HL-60 (cell line): ENCODE measurements around the gene COL4A2.

Experiments used
- DNase-seq, 2 experiments: peaks; one replicate each; pipeline ENCODE4 v3.0.0-alpha.2; 2010 to 2020; ENCODE audit warnings: low read depth in 1 of 2, low spot score in 1 of 2
- H3K27ac ChIP-seq: fragments of 250-450 bp; sonication (Bioruptor Pico); replicated peaks from 2 replicates; pipeline ENCODE4 v1.5.1; 2020; ENCODE audit warnings: mild to moderate bottlenecking, moderate library complexity
- H3K27me3 ChIP-seq: fragments of 250-450 bp; sonication (Bioruptor Pico); 2 replicates; pipeline ENCODE4 v1.5.1; 2021; ENCODE audit warnings: mild to moderate bottlenecking, moderate library complexity; ENCODE audit not compliant: insufficient read depth, poor library complexity, severe bottlenecking
- H3K4me3 ChIP-seq: replicated peaks from 2 replicates; pipeline ENCODE4 v1.5.1; 2011; ENCODE audit warnings: mild to moderate bottlenecking, control low read depth, low read length; ENCODE audit not compliant: insufficient read depth
- CTCF ChIP-seq: IDR thresholded peaks from one replicate; pipeline ENCODE4 v1.5.1; 2011; ENCODE audit warnings: low read length, control low read depth, inconsistent platforms; ENCODE audit not compliant: insufficient read depth
- GABPA ChIP-seq: IDR thresholded peaks from 2 replicates; pipeline ENCODE4 v1.6.1; 2012; ENCODE audit warnings: low read depth
- POLR2AphosphoS5 ChIP-seq: IDR thresholded peaks from 2 replicates; pipeline ENCODE4 v1.6.1; 2012; ENCODE audit warnings: low read depth
- SPI1 ChIP-seq: IDR thresholded peaks from 2 replicates; pipeline ENCODE4 v1.6.1; 2012; ENCODE audit warnings: low read depth, mild to moderate bottlenecking, borderline replicate concordance
- TF ChIP-seq, protein P1 (sequence below): IDR thresholded peaks from 2 replicates; pipeline ENCODE4 v1.6.1; 2012; ENCODE audit warnings: low read depth; ENCODE audit not compliant: insufficient replicate concordance

COL4A2 gene

DNA sequence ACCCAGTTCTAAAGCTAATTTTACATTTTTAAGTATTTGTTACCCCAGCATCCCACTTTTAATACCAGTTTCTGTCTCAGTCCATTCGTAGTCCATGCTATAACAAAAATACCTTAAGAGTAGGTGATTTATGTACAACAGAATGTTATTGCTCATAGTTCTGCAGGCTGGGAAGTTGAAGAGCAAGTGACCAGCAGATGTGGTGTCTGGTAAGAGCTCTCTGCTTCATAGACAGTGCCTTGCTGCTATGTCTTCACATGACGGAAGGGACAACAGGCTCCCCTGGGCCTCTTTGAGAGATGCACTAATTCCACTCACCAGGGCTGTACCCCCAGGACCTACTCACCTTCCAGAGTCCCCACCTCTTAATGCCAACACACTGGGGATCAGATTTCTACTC, 96.6 kb downstream of the COL4A2 start:
- Histone ChIP-seq H3K4me3 (no peak overlapping the region), H3K27ac (no peak overlapping the region), H3K27me3 (peaks cover 54% of the 10 kb centered on the region)
- no peak for TF ChIP-seq GABPA
- no peak for TF ChIP-seq SPI1
- TF ChIP-seq, protein P1, sequence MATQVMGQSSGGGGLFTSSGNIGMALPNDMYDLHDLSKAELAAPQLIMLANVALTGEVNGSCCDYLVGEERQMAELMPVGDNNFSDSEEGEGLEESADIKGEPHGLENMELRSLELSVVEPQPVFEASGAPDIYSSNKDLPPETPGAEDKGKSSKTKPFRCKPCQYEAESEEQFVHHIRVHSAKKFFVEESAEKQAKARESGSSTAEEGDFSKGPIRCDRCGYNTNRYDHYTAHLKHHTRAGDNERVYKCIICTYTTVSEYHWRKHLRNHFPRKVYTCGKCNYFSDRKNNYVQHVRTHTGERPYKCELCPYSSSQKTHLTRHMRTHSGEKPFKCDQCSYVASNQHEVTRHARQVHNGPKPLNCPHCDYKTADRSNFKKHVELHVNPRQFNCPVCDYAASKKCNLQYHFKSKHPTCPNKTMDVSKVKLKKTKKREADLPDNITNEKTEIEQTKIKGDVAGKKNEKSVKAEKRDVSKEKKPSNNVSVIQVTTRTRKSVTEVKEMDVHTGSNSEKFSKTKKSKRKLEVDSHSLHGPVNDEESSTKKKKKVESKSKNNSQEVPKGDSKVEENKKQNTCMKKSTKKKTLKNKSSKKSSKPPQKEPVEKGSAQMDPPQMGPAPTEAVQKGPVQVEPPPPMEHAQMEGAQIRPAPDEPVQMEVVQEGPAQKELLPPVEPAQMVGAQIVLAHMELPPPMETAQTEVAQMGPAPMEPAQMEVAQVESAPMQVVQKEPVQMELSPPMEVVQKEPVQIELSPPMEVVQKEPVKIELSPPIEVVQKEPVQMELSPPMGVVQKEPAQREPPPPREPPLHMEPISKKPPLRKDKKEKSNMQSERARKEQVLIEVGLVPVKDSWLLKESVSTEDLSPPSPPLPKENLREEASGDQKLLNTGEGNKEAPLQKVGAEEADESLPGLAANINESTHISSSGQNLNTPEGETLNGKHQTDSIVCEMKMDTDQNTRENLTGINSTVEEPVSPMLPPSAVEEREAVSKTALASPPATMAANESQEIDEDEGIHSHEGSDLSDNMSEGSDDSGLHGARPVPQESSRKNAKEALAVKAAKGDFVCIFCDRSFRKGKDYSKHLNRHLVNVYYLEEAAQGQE, result no peak
- no peak for TF ChIP-seq POLR2AphosphoS5
- TF ChIP-seq CTCF, result no peak
- DNase-seq, result no peak

DNA sequence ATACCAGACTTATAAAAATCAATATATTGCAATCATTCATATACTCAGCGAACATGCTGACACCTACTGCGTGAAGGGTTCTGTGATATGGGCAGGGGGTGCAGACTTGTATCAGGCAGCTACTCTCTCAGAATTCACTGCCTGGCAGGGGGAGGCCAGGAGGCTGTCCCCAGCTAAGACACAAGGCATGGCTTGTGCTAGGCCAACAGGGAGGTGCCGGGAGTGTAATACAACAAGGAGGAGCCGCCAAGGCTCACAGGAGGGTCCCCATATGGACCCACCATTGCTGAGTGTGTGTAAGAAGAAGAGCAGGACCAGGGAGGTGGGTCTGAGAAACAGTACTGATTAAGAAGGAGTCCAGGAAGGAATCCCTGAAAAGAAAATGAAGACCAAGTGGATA, 97.2 kb downstream of the COL4A2 start:
- DNase-seq, result no peak
- no peak overlapping the region for H3K4me3 ChIP-seq
- peaks cover 50% of the 10 kb centered on the region for H3K27me3 ChIP-seq
- TF ChIP-seq GABPA (no peak), CTCF (no peak), POLR2AphosphoS5 (no peak), SPI1 (no peak)
- TF ChIP-seq, protein P1, result no peak
- no peak overlapping the region for H3K27ac ChIP-seq

- Histone ChIP-seq H3K27me3 (peaks cover 42% of the 10 kb centered on the region), H3K4me3 (no peak overlapping the region), H3K27ac (no peak overlapping the region)
- no peak for DNase-seq
- TF ChIP-seq POLR2AphosphoS5 (no peak), CTCF (no peak)
- TF ChIP-seq, protein P1, result no peak
Observed at GRCh38 chr13:110405597-110406450, 98.7 kb downstream of the COL4A2 start.
